Activated CD4-positive, alpha-beta T cell treated with anti-CD3 and anti-CD28 coated beads for 36 hours (primary cell): ENCODE data around the gene SEMA4C. TPM values are rescaled to one million over a fixed set of nuclear protein-coding genes. Genes with fewer than 3 reads are reported as not detected.
"Not testable (repeated sequence)": the region's sequence is repeated elsewhere in the genome, so short reads cannot be mapped to it uniquely, and the experiment has no call there.

Experiments used
- ATAC-seq: fragments of 200-7000 bp; cut with Tn5 transposase; one replicate; pipeline ENCODE4 v1.10.0; 2021; ENCODE audit warnings: mild to moderate bottlenecking, moderate library complexity
- CTCF ChIA-PET: fragments of 350-600 bp; sonication (Branson Sonifier 250); formaldehyde crosslinking; loops from one replicate; lab custom pipeline; 2021; ENCODE audit warnings: antibody characterized with exemption; lab: Charles Lee
- POLR2A ChIA-PET: fragments of 350-600 bp; sonication (Branson Sonifier 250); formaldehyde crosslinking; loops from one replicate; lab custom pipeline; 2021; ENCODE audit warnings: antibody characterized with exemption, inconsistent platforms; lab: Charles Lee
- DNase-seq: peaks from one replicate; pipeline ENCODE4 v3.0.0-alpha.2; 2020
- H3K27ac Mint-ChIP-seq: one replicate; pipeline ENCODE4 v1.8.0; 2021; ENCODE audit warnings: mixed read lengths
- H3K27me3 Mint-ChIP-seq: one replicate; pipeline ENCODE4 v1.8.0; 2021; ENCODE audit warnings: mixed read lengths
- H3K36me3 Mint-ChIP-seq: one replicate; pipeline ENCODE4 v1.8.0; 2021; ENCODE audit warnings: low read depth, mixed read lengths
- H3K4me1 Mint-ChIP-seq: one replicate; pipeline ENCODE4 v1.8.0; 2021; ENCODE audit warnings: mixed read lengths
- H3K4me3 Mint-ChIP-seq: one replicate; pipeline ENCODE4 v1.8.0; 2021; ENCODE audit warnings: mild to moderate bottlenecking, moderate library complexity, mixed read lengths
- H3K9me3 Mint-ChIP-seq: one replicate; pipeline ENCODE4 v1.8.0; 2021; ENCODE audit warnings: low read depth, mixed read lengths
- intact Hi-C, 2 experiments: fragments of 100-400 bp; cut with DNase I in 1 of 2; cut with micrococcal nuclease in 1 of 2; formaldehyde crosslinking; loops; one replicate each; pipeline versions ENCODE4 v1.14.2 to v1.15.1; 2022 to 2024; cut with DNase I, micrococcal nuclease
- total RNA-seq, 2 experiments: library from RNA; stranded (reverse); gene quantifications; one replicate each; pipeline ENCODE4 v1.2.3, GENCODE V29; 2021

Gene SEMA4C
- total RNA-seq, 2 experiments from 2014 or later: 7.5 to 9.6 TPM

DNA sequence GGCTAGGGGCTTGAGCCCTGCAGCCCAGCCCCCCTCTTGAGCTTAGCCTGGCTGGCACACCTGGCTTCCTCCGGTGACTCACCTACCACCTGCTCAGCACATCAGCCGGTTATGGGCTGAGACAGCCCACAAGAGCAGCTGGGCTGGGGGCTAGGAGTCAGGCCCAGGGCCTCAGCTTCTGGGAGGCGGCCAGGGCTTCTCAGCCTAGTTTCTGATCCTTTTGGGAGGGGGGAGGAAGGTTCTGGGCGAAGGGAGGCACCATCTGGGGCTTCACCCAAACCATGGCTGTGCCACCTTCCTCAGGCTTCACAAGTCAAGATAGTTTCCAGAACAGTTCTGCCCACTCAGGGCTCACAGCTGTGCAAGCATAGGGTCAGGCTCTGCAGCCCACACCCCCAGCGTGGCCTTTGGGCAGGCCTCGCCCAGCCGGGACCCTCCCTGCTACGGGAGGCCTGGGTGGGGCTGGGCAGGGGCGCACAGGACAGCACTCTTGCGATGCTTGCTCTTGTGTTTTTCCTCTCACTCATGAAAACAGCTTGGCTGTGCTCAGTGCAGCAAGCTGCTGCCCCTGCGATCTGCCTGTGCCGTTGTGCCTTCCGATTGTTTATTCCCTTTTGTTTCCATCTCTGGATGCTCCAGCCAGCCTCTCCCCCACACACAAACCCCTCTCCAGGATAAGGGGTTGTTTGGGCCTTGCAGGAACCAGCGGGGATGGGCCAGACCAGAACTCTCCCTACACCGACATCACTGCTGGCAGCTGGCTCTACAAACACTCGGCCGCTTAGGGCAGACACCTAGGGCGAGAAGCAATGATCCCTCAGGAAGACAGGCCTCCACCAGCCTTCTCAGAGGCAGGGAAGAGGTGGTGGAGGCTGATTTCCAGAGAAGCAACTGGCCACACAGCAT lies 26.1 kb upstream of the SEMA4C start:
- Mint-ChIP-seq H3K27me3 (no peaks in the 10 kb centered on the region), H3K4me1 (peaks cover 47% of the 10 kb centered on the region), H3K27ac (no peak overlapping the region), H3K36me3 (no peaks in the 10 kb centered on the region), H3K4me3 (no peak overlapping the region), H3K9me3 (no peaks in the 10 kb centered on the region)
- peak; percentile 29 for DNase-seq
- ChIA-PET POLR2A (interaction anchor here (0.6 kb wide), 1 partner anchor 38 kb away, joined by 3 read pairs; the partner anchor contains the start of gene ANKRD39), CTCF (interaction anchor here (0.9 to 1.5 kb wide), 2 partner anchors 21 to 38 kb away, joined by 3 to 4 read pairs; partner anchors contain the start of gene ANKRD39)
- ATAC-seq: peak; percentile 65
- intact Hi-C loops: no loop called here

DNA sequence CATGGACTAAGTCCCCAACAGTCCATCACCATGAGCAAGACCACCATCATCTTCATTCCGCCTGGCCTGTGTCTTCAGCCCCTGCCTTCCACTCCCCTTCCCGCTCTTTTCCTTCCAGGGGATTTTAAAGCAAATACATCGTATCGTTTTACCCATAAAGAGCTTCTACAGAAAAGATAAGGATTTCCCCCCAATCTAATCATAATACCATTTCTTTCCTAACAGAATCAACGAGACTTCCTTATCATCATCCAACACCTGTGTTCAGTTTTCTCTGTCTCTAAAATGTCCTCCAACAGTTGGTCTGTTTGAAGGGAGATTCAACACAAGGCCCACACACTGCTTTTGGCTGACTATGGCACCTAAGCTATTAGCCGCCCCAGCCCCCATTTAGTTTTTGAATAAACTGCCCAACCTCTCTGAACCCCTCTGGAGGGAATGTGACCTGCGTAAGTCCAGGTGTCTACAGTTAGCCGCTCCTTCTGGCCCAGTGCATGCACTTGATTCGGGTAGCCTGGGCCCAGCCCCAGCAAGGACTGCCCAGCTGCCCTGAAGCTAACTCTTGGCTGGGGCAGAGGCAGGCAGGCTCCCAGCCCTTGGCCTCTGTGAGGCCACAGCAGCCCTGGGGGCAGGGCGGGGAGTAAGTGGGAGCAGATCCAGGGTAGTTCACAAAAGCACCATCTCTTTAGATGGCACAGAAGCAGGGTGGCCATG lies 25.3 kb upstream of the SEMA4C start:
- CTCF ChIA-PET: interaction anchor here (0.9 to 1.5 kb wide), 2 partner anchors 20 to 37 kb away, joined by 3 to 4 read pairs; partner anchors contain the start of gene ANKRD39
- intact Hi-C loops: no loop called here
- POLR2A ChIA-PET: interaction anchor here (0.6 kb wide), 1 partner anchor 38 kb away, joined by 3 read pairs; the partner anchor contains the start of gene ANKRD39
- no peak for DNase-seq
- ATAC-seq: peak; percentile 23
- Mint-ChIP-seq H3K4me3 (peak overlapping the region; percentile 35), H3K36me3 (no peaks in the 10 kb centered on the region), H3K4me1 (peaks cover 52% of the 10 kb centered on the region), H3K27ac (no peak overlapping the region), H3K27me3 (no peaks in the 10 kb centered on the region), H3K9me3 (no peaks in the 10 kb centered on the region)

DNA sequence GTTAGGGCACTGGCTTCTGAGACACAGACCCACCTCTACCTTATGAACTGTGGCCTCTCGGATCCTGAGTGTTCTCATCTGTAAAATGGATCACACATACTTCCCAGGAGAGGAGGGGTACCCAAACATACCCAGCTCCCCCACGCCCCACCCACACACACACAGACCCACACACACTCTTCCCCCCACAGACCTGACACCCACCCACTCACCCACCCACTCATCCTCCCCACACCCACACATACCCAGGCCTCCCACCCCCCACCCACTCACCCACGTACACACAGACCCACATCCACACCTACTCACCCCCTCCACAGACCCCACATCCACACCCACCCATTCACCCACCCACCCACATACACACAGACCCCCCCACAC lies 24.3 kb upstream of the SEMA4C start:
- H3K27ac Mint-ChIP-seq: no peak overlapping the region
- CTCF ChIA-PET: no interaction called here
- no peak for DNase-seq
- H3K4me3 Mint-ChIP-seq: no peak overlapping the region
- H3K36me3 Mint-ChIP-seq: no peaks in the 10 kb centered on the region
- no peaks in the 10 kb centered on the region for H3K27me3 Mint-ChIP-seq
- POLR2A ChIA-PET: no interaction called here
- peaks cover 54% of the 10 kb centered on the region for H3K4me1 Mint-ChIP-seq
- intact Hi-C loops: loop anchor here in 1 of 2 experiments (5.0 kb wide), 1 partner anchor 43 kb away; no protein-coding TSS in a partner anchor
- no peaks in the 10 kb centered on the region for H3K9me3 Mint-ChIP-seq
- no peak for ATAC-seq

DNA sequence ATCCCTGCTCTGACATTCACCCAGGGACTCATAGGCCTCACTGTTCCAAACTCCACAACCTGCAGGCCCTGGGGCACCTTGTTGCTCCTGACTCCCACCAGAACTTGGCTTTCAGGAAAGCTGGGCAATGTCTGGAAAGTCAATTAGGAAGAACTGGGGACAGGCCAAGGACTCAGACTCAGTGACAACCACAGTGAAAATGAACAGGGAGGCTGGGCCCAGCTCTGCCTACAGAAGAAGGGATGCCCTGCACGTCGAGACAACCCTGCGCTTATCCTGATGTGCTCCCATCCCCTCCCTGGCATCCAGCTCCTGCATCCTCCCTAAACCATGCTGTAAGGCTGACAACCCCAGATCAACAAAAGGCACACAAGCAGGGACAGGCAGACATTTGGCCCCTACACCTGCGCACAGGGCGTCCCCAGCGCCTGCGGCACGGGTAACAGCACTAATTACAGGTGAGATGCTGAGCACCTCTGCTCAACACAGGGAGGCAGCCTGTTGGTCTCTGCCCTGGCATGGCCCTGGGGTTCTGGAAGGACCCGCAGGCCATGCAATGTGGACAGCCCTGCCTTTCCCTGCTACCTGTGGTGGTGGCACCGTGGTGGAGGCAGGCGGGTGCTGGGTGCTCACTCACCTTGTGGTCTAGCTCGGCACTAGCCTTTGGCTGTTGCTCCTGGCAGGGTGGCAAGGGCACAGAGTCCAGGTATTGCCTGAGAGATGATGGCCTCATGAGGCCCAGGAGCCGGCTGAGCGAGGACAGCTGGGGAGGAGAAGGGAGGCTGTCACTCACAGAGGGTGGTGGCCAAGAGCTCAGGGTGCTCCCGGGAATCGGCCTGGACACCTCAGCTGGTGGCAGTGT lies 23.6 kb upstream of the SEMA4C start:
- ChIA-PET CTCF (no interaction called here), POLR2A (no interaction called here)
- Mint-ChIP-seq H3K9me3 (no peaks in the 10 kb centered on the region), H3K4me3 (no peak overlapping the region), H3K4me1 (peaks cover 54% of the 10 kb centered on the region), H3K27ac (no peak overlapping the region), H3K27me3 (no peaks in the 10 kb centered on the region), H3K36me3 (no peaks in the 10 kb centered on the region)
- intact Hi-C loops: loop anchor here in 1 of 2 experiments (5.0 kb wide), 1 partner anchor 44 kb away; no protein-coding TSS in a partner anchor
- DNase-seq: no peak
- ATAC-seq: no peak

DNA sequence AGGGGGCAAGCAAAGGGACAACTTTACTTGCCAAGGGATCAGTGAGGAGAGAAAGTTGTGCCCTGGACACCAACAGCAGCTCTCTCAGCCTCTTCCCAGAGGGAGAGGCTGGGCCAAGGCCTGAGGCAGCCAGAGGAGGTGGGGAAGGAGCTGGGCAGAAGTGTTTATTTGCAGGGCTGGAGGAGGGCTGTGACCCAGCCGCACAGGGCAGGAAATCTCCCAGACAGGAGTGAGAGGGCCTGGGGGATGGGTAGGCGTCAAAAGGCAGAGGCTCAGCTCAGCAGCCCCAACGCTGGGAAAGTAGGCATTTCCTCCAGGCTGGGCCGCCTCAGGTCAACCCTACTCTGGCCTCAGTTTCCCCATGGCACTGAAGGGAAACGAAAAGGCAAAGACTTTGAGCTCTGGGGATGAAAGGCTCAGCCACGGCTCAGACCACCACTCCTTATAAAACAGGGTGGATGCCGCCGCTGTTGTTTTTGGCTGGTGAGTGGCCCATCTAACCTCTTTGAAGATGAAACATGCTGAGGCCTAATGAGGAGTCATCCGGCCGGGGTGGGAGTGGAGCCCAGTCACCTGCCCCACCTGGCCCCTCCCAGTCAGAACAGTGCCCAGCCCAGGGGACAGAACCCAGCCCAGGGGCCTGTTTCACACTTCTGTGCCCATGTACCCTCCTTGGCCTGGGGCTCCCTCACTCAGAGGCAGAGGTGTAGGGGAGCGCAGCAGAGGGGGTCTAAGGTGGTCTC lies 21.9 kb upstream of the SEMA4C start:
- POLR2A ChIA-PET: no interaction called here
- no peak overlapping the region for H3K4me3 Mint-ChIP-seq
- ATAC-seq (no peak), DNase-seq (no peak)
- H3K4me1 Mint-ChIP-seq: peaks cover 57% of the 10 kb centered on the region
- H3K9me3 Mint-ChIP-seq: no peaks in the 10 kb centered on the region
- no peaks in the 10 kb centered on the region for H3K36me3 Mint-ChIP-seq
- H3K27me3 Mint-ChIP-seq: no peaks in the 10 kb centered on the region
- intact Hi-C loops: loop anchor here in 1 of 2 experiments (5.0 kb wide), 1 partner anchor 46 kb away; no protein-coding TSS in a partner anchor
- CTCF ChIA-PET: interaction anchor here (1.0 to 1.1 kb wide), 3 partner anchors 18 to 61 kb away, joined by 3 read pairs; no protein-coding TSS in a partner anchor
- no peak overlapping the region for H3K27ac Mint-ChIP-seq

DNA sequence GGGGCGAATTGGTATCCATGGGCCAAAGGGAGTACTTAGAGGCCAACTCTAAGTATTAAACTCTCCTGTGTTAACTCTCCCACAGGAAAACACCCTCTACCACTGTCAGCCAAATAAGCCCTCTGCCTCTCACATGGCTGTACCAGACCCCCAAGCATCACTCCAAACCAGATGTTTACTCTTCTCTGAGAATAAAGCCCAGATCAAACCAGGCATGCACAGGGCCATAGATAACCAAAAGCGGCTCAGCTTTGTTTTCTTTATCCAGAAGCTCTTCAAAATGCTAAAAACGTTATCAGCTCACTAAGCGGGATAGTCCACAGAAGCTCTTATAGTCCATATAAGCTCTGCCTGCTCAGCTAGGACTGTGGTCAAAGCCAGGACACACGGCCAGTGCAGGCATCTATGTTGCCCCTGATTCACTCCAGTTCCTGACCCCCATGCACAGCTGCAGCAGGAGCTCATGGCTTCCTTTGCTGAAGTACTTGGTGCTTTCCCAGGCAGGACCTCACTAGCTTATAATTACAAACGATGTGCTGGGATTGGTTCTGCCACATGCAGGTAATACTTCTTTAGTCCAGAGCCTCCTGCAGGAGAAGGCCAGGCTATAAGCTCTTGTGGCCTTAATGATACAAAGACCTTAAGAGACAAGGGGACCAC lies 21.0 kb upstream of the SEMA4C start:
- Mint-ChIP-seq H3K4me3 (no peak overlapping the region), H3K27me3 (no peaks in the 10 kb centered on the region), H3K4me1 (peaks cover 50% of the 10 kb centered on the region), H3K9me3 (no peaks in the 10 kb centered on the region), H3K27ac (no peak overlapping the region), H3K36me3 (no peaks in the 10 kb centered on the region)
- DNase-seq: no peak
- CTCF ChIA-PET: interaction anchor here (1.0 to 1.1 kb wide), 3 partner anchors 17 to 62 kb away, joined by 3 read pairs; no protein-coding TSS in a partner anchor
- intact Hi-C loops: loop anchor here in 1 of 2 experiments (5.0 kb wide), 1 partner anchor 46 kb away; no protein-coding TSS in a partner anchor
- no peak for ATAC-seq
- POLR2A ChIA-PET: no interaction called here

DNA sequence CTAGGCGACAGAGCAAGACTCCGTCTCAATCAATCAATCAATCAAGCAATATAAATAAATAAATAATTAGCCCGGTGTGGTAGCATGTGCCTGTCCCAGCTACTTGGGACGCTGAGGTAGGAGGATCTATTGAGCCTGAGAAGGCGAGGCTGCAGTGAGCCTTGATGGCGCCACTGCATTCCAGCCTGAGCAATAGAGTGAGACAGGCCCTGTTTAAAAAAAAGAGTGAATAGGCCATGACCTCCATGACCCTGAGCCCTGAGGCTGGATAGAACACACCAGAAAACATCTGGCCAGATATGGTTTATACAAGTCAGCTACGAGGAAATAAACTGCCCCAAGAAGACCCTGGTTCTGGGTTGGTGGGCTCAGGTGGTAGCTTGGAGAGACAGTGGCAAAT lies 20.4 kb upstream of the SEMA4C start:
- Mint-ChIP-seq H3K36me3 (no peaks in the 10 kb centered on the region), H3K9me3 (no peaks in the 10 kb centered on the region), H3K4me3 (no peak overlapping the region), H3K27ac (no peak overlapping the region), H3K4me1 (peaks cover 46% of the 10 kb centered on the region), H3K27me3 (no peaks in the 10 kb centered on the region)
- ATAC-seq: no peak
- no peak for DNase-seq
- CTCF ChIA-PET: no interaction called here
- POLR2A ChIA-PET: no interaction called here
- intact Hi-C loops: loop anchor here in 1 of 2 experiments (5.0 kb wide), 1 partner anchor 47 kb away; no protein-coding TSS in a partner anchor

DNA sequence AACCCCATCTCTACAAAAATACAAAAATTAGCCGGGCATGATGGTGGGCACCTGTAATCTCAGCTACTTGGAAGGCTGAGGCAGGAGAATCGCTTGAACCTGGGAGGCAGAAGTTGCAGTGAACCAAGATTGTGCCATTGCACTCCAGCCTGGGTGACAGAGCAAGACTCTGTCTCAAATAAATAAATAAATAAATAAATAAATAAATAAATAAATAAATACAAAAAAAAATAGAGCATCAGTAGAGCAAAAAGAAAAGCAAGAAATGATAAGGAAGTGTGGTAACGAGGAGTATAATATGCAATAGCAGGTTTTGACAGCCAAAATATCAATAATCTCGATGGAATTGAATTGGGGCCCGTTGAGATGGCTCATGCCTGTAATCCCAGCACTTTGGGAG lies 19.6 kb upstream of the SEMA4C start:
- CTCF ChIA-PET, intact Hi-C loops, H3K36me3 Mint-ChIP-seq: not testable (repeated sequence)

DNA sequence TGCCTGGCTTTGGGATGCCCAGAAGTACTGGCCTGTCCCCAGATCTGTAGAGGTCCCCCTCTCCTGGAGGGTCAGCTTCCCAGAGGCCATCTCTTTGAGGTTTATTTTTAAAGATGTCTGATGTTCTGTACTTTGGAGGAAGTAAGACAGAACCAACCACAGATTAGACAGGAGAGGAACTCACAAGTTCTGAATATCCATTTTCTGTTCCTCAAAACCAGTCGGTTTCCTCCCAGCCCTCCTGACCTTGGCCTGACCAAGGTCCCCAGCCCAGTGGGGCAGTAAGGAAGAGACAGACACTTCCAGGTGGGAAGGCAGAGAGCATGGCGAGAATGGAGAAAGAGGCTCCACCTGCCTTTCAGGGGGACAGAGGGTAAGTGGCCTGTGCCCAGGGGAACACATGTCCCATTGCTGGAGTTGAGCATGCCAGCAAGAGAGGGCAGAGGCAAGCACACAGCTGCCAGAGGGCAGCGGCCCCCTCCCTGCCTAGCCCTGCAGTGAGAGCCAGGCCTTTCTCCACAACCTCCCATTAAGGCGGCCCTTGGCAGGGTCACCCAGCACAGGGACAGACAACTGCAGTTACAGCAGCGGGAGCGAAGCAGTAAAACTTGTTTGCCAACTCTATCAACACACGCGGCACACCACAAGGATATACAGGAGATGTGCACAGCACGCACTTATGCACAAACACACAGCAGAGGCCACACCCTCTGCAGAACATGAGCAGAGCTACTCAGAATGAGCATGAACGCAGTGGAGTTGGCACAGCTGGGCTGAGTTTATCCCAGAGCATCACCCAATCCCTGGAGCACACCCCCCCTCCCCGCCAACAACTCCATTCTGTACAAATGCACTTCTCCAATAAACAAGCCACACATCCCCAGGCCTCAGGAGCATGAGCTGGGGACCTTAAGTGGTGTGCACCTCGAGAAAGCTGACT lies 18.5 kb upstream of the SEMA4C start:
- H3K36me3 Mint-ChIP-seq: no peaks in the 10 kb centered on the region
- POLR2A ChIA-PET: interaction anchor here (0.6 kb wide), 1 partner anchor 27 kb away, joined by 4 read pairs; no protein-coding TSS in a partner anchor
- H3K9me3 Mint-ChIP-seq: no peaks in the 10 kb centered on the region
- ATAC-seq (peak; percentile 61), DNase-seq (no peak)
- intact Hi-C loops: no loop called here
- H3K4me3 Mint-ChIP-seq: no peak overlapping the region
- peaks cover 41% of the 10 kb centered on the region for H3K4me1 Mint-ChIP-seq
- CTCF ChIA-PET: interaction anchor here (0.6 to 1.7 kb wide), 2 partner anchors 17 to 37 kb away, joined by 3 to 6 read pairs; no protein-coding TSS in a partner anchor
- no peaks in the 10 kb centered on the region for H3K27me3 Mint-ChIP-seq
- no peak overlapping the region for H3K27ac Mint-ChIP-seq

More for the DNA sequence above, 19.6 kb upstream of the SEMA4C start:
- H3K27me3 Mint-ChIP-seq, H3K4me3 Mint-ChIP-seq, DNase-seq, ATAC-seq, H3K27ac Mint-ChIP-seq, POLR2A ChIA-PET, H3K9me3 Mint-ChIP-seq: not testable (repeated sequence)
- peaks cover 41% of the 10 kb centered on the region for H3K4me1 Mint-ChIP-seq
